ENCODE measurements around the gene PPP3CA.

The PPP3CA gene

DNA sequence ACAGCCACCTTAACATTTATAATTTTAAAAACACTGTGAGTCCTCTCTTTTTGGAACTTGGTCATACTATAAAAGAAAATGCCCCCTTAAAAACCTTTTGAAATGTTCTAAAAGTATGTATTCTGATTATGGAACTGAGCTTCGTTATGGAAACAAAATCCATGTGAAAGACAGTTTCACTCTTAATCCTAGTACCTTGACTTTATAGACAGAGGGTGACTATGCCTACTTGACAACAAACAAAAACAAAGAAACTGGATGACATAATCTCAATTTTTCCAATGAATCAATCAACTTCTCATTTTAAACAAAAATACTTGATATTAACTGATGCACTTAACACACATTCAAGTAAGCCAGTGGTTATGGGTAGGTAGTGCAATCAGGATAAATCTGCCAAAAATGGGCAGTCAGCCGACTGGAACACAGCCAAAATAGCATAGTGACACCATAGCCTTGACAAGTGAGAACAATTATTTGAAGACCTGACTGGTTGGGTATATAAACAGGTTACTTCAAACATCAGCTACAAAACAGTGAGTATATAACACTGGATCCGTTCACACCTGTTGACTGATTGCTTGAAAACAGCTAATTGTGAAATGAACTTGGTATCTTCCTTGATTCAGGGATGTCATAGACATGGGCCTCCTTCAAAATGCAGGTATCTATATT, 265.5 kb downstream of the PPP3CA start:
- no peak for DNase-seq

DNA sequence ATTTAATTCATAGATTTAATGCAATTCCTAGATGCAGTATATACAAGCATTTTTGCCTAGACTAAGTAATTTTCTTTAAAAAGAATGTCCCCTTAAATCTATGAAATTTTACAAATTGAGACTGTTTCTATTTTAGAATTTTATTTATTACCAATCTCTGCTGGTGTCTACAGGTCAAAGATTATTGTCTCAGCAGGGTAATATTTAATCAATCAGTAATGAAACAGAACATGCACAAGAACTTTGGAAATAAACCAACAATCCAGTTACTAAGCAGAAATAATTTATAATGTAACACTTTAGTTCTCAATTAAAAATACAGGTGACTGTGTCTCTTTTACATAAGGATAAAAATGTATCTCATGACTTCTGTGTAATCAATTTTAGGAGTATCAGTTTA, 266.2 kb downstream of the PPP3CA start:
- DNase-seq = no peak

DNA sequence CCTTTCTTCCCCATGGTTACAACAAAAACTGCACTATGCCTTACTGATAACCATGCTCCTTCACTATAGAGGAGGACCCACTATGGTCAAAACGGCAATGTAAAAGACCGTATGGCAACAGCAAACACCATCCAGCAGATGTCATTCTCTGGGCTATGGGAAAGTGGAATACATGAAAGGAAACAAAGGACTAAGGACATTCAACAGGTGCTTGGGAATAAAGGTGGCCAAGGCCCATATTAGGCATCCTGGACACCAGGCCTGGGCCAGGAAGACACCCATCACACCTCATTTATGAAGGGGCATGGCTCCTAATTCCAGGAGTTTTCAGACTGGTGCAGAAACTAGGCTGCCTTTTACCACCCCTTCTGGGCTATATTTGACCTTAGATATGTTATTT, 268.4 kb downstream of the PPP3CA start:
- DNase-seq = no peak

DNA sequence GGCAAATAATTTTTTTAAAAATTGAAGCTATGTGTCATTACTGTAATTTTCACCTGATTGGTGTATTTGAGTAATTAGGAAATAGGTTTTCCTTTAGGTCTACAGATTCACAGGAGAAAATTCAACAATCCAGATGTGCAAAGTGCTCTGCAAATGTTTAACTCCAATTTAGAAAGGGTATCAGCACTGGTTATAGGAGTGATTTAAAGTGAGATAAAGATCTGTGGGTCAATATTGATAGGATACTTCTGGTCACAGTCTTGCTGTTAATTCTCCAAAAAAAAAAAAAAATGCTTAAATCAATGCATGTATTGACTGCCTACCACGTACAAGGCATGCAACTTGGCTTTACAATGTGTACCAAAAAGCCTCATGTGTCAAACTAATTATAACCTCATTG, 271.3 kb downstream of the PPP3CA start:
- DNase-seq = no peak

DNA sequence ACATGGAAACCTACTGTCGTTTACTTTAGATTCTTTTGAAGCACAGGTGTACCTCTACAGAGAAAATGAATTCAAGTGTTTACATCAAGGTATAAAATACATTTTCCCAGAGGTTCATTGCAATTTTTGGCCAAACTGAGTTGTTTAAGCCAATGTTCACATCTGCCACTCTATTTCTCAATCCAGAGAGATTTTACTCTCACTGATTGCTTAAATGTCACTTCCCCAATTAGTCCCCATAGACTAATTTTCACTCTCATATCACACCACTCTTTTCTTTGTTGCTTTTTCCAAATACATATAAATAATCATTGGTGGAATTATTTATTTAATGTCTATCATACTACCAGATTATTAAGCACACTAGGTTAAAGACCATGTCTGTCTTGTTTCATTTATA, 271.8 kb downstream of the PPP3CA start:
- DNase-seq = no peak

DNA sequence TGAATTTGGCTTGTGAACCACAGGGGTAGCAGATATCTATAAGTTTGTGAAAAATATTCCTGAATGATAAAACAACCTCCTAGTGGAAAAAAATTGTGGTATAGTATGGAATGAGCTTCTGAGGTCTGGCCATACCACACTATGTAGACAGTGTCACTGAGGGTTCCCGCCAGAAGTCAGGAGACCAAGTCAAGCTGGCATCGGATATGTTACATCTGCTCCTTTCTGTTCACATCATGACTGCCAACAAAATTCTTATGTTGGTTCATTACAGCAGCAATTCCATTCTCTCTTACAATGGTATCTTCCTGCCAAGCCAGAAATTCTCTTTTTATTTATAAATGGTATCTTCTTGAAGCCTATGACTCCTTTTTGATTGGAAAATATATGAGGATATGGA, 273.0 kb downstream of the PPP3CA start:
- no peak for DNase-seq

DNA sequence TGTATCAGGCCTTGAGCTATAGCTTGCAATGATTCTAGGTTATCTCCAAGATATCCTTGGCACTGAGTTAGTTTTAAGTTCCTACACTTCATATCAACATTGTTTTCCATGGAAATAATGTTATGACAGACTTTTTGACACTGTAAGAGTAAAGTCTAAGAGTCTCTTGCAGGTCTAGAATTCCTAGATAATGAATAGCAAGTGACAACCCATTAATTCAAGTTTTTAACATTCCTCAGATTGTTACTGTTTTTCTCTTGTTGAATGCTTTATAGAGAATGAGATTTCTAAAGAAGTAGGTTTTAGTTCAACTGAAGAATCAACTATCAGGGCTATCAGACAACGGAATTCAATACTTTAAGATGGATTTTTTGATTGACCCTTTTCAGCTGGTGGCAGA, 276.1 kb downstream of the PPP3CA start:
- no peak for DNase-seq

DNA sequence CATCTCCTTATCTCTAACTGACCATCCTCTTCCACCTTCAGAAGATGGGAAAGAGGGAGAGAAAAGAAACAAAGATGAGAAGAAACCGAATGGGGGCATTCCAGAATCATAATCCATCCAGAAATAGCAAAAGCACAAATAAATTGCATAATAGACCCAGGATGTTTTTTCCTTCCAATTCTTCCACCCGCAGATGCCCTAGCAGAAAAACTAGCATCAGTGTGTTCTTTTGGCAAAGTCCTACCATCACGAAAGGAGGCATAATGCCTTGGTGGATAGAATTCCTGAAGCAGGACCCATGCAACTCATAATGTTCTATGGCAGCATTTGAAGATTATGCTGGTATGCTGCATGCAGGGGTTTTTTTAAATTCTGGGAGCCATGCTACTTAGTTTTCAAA, 279.2 kb downstream of the PPP3CA start:
- no peak for DNase-seq

DNA sequence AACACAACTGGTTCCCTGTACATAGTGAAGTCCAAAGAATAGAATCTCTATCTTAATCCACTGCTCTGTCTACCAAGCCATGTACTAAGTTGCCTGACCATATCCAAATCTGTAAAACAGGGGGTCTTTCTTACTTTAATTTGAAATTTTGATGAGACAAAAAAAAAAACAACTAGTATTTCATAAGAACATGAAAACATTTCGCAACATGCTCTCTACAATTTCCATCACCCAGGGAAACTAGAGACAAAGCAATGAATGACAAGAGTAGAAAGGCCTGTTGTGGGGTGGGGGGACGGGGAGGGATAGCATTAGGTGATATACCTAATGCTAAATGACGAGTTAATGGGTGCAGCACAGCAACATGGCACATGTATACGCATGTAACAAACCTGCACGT, 279.9 kb downstream of the PPP3CA start:
- DNase-seq = no peak

DNA sequence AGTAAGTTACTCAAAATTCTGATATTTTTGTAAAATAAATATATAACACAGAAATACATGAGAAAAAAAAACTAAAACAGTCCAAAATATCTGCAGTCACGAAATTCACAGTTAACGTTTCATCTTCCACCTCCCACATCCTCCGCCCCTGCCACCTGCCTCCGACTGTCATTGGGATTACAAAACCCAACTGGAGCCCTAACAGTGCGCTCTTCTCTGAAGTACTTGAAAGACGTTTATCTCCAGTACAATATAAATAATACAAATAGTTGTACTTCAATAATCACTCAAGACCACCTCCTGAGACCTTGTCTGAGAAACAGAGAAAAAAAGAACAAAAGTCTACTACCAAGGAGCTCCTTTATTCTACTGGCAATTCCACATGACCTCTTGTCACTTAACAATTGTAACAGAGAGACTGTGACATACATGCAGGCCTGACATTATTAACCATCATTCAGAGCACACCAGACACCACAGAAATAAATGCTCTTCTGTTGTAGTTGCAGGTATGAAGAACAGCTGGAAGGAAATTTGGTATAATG, 280.6 kb downstream of the PPP3CA start:
- no peak for DNase-seq

DNA sequence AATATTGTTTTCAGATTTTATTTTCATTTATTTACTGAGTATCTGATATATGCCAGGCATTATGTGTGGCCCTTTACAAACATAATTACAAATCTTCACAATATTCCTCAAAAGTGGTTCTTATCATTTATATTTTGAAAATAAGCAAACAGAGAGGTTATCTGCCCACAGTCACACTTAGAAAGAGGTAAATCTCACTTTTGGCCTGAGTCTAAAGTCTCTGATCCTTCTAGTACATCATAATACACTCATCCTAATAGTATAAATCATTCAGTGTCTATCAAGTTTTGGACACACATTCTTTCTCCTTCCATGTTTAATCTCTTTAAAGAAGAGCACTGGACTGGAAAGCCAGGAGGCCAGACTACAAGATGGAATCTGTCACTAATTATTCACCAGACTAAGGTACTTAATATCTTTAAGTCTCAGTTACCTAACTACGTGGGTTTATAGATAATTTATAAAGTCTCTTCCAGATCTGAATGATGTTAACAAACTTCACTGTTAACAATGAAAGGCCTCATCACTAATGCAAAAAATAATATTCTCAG, 281.3 kb downstream of the PPP3CA start:
- no peak for DNase-seq

DNA sequence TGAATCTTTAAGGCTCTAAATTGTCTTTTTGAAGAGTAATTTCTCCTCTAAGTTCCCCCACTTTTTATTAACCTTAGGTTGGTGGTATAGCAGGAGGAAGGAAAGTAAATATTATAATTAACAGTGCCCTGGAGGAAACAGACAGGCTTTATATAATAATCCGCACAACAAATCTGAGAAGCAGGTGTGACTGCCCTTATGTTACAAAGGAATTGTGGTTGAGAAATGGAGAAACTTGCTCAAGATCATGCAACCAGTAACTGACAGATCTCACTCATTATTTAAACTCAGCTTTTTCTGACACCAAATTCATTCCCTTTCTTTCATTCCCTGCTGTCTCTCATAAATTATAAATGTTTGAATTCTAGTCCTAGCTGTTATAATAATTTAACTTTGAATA, 282.0 kb downstream of the PPP3CA start:
- DNase-seq = no peak

DNA sequence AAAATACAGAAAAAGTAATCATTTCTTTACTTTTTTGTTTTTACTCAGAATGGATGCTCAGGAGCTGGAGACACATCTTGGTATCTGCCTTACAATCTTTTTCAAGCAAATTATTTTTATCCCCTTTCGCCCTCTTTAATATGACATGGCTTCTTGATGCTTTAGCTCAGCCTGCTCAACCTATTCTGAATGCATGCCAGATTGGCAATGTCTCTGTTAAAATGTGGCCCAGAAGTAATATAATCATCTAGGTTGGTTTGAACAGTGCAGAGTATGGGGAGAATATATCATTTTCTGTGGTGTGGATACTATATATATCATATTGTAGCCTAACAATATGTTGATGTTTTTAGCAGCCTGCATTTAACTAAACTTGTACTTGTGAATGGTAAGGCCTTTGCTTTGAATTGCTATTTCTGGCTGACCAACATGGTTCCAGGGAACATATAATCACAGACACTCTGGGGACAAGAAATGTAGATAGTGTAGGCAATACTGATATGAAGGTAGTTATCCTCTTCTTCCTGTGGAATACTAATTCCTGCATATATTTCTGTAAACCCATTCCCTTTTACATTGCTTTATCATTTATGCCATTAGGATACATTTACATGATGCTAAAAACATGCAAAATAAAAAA, 282.7 kb downstream of the PPP3CA start:
- DNase-seq = no peak

DNA sequence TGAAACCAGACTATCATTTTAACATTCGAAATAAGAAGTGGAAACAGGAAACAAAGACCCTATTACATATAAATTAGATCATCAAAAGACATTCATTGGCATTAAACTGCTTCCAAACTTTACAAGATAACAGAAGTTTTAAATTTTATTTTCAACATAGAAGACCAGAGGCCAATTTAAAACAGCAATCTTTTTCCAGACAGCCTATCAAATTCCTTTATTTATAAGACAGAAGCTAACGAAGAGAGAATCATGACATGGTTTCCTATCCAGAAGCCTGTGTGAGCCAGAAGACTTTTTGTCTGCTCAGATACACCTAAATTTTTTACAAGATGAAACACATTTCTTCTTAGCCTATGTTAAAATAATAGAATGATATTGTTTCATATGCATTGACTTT, 291.9 kb downstream of the PPP3CA start:
- no peak for DNase-seq

DNA sequence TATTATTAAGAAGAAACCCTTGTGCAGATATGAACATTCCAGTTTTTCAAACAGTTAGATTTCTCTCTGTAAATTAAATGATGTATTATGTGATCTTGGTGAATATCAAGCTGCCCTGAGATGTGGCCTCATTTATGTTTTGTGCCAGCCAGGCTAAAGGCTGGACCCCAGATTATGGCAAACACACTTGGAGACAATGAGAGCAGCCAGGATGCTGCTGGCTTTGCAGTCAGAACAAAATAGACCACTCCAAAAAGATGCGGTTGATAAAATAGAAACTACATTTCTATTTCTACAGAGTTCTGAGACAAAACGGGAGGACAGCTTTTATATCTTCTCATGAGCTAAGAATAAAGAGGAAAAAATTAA, 296.5 kb downstream of the PPP3CA start:
- no peak for DNase-seq

DNA sequence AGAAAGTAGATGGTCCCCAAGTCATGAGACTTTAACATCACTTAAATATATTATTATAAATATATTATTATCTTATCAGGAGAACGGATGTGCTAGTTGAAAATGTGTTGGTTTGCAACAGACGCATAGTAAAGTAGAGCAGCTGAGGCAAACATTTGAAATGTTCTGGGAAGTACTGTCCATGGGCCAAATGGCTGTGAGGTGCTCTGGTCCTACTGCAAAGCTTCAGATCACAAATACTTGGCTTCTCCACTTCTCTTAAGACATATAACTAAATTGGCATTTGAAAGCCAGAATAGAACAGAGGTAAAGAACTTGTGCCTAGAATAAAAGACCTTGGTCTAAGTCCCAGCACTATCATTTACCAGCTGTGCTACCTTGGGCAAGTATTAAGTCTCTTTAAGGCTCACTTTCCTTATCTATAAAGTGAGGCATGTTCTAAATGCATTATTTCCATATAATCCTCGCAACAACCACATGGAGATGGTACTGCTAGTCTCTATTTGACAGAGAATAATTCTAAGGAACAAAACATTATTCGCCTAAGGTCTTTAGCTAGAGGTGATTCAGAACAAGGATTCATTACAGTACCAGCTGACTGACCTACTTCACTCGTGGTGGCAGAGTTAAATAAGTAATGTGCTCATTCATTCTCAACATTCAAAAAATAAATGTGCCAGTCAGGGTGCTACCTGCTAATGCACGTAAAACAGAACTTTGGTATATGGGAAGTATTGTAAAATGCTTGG, 297.1 kb downstream of the PPP3CA start:
- DNase-seq = no peak

DNA sequence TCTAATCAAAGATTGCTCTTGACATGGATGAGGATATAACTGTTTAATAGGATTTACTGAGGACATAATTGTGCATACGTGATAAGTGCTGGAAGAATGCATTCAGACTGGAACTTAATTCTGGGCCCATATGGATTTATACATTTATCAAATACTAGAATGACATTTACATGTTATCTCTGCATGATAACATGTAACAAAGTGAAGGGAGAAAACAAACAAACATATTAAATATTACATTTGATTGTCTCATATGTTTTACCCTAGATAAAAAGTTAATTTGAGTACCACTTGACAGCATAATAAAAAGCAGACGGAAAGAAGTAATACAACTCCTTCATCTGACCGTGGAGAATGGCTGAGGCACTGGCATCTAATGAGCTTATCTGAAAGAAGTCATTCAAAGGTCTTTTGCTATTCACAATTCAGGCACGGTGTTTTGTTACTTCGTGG, 297.8 kb downstream of the PPP3CA start:
- DNase-seq = no peak

DNA sequence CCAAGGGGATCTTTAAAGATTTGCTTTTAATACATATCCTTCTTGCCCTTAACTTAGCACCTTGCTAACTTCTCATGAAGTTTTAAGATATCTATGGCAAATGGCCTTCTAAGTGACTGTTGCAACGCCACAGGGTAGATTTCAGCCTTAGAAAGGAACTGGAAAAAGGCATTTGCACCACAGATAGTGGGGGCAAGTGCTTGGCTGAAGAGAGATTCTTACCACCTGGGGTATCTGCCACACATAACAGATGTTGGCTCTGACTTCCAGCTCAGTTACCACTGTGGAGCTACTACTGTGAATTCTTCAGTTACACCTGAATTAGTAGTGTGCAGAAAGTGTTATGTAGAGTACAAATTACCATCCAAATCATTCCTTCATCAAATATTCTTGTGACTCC, 302.6 kb downstream of the PPP3CA start:
- DNase-seq = no peak

DNA sequence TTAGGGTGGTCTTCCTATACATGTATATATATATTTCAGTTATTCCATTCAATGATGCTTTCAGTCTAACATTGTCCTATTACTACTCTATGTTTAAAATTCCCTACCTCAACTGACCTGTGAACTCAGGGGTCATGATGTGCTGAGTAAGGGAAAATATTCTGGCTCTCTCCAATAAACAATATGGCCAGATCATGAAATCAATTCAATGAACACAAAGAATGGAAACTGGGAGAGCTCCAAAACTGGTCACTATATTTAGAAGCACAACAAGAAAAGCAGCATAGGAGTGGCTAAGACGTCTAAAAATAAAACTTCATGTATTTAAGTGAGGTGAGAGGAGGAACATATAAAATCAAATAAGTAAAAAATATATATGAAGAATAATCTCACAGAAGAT, 304.5 kb downstream of the PPP3CA start:
- DNase-seq = no peak

DNA sequence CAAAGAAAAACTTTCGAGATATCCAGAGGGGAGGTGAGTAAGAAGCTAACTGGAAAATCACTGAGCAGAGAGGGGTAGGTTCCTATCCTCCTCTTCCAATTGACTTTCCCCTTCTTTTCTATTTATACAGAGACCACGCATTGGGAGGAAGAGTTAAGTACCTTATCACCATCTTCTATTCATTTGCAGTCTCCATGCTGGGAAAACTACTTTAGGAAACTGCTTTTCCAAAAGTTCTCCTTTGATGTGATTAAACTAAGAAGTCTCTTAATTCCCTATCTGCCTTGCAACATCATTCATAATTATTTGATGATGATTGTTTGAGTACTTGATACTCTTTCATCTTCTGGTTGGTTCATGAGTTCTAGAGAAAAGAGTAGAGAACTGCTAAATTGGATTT, 306.6 kb downstream of the PPP3CA start:
- no peak for DNase-seq

DNA sequence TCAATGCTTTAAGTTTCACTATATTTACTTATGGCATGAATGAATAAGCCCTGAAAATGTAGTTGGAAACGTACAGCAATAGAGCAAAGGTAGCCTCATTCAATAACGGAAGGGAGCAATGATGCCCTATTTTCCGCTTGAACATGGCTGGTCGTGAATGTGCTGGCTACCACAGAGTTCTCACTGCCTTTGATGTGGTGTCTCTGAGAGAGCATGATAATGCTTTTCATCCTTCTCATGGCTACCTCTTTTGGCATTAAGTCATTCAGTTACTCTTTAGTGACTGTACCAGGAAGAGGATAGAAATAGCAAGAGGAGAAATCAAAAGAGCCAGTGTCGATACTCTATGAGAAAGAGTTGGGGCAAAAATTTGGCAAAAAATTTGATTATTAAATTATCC, 308.0 kb downstream of the PPP3CA start:
- peak; percentile 43 to 46 for DNase-seq

DNA sequence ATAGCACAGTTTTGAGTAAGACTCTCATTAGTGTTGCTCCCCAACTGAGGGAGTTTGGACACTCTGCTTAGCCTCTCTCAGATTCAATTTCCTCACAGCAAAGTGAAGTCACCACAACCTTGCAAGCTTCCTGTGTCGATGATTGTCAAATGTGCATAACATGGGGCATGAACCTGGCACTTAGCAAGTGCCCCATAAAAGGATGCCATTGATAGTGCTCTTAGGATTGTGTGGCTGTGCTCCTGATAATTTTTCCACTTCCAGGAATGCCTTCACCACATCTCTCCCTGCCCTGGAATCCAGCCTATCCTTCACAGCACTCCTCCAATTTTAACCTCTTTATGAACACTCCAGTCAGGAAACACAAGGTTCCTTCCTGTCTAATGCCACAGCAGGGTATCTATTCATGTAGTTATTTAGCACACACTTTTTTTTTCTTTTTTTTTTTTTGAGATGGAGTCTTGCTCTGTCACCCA, 309.4 kb downstream of the PPP3CA start:
- no peak for DNase-seq

DNA sequence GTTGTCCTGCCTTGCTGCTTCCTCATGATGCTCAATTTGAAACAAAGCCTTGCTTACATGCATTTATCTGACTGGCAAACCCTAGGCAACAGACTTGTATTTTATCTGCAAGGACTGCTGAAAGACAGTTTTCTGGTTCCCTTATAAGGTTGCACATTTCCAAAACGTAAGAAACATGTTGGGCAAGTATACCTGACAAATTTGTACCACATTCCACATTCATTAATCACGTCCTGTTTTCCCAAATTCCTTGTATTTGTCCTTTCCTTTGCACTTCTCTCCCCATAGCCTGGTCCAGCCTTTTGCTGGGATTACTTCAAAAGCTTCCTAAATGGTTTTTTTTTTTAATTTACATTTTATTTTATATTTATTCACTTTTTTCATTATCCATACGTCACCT, 310.1 kb downstream of the PPP3CA start:
- DNase-seq = no peak

DNA sequence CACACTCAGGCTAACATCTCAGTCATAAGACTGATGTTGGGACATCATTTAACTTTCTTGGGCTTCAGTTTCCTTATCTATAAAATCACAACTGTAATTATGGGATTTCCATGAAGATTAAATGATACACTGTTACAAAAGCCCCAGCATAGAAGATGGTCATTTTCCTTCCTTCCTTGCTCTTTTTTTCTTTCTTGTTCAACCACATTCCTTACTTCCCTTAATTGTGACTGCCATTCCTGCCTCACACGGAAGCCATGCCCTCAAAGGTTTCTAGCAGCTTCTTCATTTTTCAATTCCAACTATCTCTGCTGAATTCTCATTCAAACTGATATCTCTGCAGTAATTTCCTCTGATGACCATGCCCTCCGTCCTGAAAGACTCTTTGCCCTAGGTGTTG, 311.8 kb downstream of the PPP3CA start:
- no peak for DNase-seq
